GM18861 (cell line): Measurements from ENCODE around the gene FGF12.
"Not testable (repeated sequence)": the region's sequence is repeated elsewhere in the genome, so short reads cannot be mapped to it uniquely, and the experiment has no call there.

Source experiments
- ATAC-seq: cut with Tn5 transposase; IDR thresholded peaks from one replicate; pipeline ENCODE4 v1.9.1; 2021; ENCODE audit not compliant: unreplicated experiment

The FGF12 gene

DNA sequence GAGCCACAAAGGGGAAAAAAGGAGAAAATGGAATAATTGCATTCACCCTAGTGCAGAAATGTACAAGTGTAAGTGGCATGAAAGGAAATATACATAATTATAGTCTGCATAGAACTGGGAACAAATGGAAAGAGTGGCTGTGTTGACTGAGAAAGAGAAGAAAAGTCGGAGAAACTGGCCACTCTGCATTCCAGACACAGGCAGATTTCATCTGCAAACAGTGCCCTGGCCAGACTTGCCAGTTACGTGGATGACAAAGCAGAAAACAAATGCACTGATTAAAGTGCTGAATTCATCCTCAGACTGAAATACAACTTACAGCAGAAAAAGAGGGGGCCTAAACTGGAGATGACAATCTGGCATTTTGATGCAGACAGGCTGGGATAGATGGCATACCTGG is 129.8 kb downstream of the FGF12 start:
- no peak for ATAC-seq

DNA sequence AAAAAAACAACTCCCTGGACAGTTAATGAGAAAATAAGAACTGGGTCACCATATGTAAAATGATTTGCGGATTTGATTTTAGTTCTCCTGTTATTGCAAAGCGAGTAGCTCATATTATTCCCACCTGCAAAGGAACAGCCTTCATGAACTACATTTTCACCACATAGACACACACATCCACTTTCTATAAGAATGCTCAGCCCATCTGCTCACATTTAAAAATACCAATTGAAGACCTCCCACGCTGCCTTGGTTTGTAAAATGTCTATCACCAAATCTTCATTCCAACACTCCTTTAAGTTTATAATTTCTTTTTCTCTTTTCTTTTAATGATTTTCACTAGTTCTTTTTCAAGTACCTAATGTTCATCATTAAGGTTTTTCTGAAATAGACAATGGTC is 148.6 kb downstream of the FGF12 start:
- ATAC-seq, result no peak

DNA sequence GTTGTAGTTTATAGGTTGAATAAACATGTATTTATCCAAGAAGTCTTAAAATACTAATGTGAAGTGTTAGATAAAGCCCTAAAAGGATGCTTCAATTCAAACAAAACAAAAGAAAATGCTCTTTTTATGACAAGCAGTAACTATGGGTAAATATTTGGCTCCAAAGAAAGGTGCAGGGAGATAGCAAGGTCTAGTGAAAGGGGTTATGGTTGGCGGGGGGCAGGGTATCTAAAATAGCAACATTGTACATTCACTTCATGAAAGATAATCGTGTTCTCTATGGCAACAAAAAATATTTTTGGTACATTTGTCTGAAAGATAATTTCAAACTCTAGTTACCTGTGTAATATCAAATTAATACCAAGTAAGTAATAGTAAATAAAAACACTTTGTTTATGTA is 149.5 kb downstream of the FGF12 start:
- ATAC-seq, result no peak

DNA sequence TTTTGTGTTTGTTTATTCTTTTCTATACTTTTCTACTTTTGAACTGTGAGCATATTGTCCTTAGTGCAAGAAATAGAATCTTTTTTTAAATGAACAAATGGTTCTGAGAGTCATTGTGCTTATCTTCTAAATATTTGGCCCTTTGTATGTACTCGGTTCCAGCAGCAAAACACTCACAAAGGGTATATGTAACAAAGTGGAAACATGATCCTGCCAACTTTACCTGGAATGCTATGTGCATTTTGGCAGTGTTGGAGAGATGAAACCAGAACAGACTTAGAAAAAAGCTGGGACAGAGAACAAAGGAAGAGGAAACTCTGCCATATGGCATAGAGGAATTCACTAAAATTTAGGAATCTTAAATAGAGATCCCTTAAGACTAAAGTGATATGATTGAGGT is 150.1 kb downstream of the FGF12 start:
- no peak for ATAC-seq

DNA sequence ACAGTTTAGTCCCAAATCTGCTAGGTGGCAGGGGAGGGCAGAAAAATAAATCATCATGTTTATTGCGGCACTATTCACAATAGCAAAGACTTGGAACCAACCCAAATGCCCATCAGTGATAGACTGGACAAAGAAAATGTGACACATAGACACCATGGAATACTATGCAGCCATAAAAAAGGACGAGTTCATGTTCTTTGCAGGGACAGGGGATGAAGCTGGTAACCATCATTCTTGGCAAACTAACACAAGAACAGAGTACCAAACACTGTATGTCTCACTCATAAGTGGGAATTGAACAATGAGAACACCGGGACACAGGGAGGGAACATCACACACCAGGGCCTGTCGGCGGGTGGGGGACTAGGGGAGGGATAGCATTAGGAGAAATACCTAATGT is 150.6 kb downstream of the FGF12 start:
- not testable (repeated sequence) for ATAC-seq

DNA sequence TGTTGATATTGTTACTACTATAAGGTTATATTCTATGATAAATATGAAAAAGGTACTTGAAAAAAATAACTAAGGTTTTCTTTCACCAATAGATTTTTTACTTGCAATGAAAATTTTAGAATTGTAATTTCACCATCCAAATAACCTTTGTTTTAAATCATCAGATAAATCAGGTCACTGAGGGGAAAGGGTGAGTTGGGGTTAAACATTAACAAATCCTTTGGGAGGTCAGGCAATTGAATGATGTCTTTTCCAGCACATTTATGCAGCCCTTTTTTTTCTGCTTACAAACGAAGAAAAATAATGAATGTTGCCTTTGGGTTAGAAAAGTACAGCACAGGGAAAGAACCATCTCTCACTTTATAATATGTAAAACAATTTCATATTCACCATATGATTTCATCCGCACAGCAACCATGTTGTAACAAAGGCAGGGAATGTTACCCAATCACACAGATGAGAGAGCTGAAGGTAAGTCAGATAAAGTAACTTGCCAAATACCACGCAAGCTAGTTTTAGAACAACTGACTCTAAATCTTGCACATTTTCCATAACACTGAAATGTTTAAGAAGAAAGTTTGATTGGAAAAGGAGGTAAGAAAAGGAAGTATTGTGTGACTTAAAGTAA is 151.3 kb downstream of the FGF12 start:
- no peak for ATAC-seq

DNA sequence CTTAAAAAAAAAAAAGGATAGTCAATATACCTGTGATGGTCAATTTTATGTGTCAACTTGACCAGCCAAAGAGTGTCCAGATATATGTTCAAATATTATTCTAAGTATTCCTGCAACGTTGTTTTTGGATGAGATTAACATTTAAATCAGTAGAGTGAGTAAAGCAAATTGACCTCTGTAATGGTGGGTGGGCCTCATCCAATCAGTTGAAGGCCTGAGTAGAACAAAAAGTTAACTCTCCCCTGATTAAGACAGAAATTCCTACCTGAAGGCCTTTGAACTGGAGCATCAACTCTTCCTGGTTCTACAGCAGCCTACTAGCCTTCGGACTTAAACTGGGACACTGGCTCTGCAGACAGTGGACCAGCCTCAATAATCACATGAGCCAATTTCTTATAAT is 154.1 kb downstream of the FGF12 start:
- no peak for ATAC-seq

DNA sequence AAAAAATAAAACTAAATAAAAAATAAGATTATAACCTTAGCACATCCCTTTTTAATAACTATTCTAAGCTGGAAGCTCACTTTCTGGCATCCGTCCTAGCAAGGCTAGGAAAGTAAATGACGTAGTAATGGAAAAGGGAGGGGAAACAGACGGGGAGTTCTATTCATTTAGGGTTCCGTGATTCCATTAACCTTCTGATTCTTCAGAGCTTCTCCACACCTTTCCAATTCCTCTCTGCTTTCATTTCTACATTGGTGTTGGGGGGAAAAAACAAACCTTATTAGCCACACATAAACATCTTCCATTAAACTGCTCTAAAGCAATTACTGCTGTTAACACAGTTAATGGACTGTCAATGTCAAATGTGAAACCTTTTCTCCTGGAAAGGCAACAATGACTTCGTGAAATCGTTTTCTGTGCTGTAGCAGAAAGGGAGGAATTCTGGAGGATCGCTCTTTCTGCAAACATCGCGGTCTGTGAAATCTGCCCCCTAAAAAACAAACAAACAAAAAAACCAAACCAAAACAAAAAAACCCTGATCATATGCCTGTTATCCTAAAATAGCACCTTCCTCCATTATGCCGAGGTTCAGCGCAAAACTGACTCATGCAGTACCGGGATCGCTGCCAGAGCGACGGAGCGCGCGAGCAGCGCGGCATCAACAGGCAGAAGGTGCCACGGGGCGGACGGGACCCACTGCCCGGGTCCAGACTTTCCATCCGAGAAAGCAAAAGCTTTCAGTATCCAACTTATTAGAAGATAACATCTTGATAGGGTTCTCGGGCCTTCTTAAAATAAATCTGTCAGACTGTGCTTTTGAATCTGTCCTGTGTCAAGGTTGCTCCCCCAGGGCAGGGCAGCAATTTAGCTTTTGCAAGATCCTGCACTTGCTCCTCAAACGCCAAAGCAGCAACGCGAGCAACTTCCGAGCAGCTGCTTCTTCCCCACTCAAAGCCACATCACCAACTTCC is 156.2 kb downstream of the FGF12 start:
- no peak for ATAC-seq

DNA sequence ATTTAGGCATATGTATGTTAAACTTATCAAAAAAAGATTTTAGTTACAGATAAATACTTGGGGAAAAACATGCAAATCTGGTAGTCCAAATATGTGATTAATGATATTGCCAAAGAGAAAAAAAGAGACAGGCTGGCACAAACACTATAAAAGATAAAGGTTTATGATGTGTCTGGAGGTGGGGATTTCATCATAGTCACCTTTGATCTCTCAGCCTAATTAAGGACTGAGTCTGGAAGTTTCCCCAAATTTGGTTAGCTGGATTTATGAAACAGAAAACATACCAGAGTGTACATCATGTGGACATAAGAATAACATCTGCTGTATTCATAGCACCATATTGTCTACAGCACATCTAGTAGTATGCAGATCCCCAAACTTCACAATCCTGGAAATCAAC is 157.0 kb downstream of the FGF12 start:
- ATAC-seq, result no peak

DNA sequence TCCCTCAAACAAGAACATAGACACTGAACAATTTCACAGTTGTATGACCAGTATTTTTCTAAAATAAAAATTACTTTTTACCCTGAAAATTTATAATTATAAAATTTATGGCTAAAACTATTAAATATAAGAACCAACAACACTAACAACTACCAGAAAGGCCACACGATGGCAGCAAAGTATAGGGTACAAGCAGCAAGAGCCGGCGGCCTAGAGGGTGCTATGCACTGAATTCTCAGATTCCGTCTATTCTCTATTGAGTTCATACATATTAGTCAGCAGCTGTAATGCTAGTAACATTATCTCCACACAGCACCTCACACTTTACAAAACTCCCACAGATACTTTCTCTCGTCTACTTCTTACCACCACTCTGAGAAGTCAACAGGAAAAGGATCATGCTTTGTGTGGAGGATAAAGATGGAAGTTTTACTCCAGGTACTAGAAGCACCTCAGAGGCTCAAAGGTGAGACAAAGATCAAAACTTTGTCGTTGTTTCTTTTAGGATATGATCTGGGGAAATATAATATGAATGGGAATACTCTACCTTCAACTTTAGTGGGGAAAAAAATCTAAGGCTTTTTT is 160.5 kb downstream of the FGF12 start:
- peak; percentile 80 for ATAC-seq

DNA sequence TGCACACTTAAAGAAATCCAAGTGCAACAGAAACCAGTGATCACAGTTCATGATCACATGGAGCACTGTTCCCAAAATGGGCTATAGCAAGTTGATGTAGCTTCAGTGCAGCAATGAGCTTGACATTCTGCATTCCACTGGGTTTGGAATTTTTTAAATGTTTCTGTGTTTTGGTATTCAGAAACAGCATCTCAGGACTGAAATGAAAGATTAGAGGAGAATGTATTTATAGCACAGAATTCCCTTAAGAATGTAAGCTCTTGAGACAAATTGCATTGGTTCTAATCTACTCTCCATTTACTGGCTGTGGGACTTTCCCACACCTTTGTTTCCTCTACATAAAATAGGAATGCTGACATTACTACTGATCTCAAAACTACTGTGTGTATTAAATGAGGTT is 162.7 kb downstream of the FGF12 start:
- ATAC-seq, result no peak

DNA sequence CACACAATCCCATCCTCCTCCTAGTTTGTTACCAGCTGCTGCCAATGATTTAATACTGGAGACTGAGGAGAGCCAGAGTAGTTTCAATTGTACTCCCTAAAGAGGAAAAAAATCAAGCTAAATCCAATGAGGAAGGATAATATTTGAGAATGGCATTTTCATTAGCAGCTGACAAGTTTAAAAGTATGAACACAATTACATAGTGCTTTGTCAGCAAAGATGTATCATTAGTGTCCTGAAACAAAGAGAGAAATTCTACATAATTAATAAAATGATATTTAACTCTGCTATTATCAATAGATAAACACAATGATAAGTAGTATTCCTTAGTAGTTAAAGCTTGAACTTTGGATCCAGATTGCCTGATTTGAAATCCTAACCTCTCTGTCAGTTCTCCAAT is 163.9 kb downstream of the FGF12 start:
- no peak for ATAC-seq

DNA sequence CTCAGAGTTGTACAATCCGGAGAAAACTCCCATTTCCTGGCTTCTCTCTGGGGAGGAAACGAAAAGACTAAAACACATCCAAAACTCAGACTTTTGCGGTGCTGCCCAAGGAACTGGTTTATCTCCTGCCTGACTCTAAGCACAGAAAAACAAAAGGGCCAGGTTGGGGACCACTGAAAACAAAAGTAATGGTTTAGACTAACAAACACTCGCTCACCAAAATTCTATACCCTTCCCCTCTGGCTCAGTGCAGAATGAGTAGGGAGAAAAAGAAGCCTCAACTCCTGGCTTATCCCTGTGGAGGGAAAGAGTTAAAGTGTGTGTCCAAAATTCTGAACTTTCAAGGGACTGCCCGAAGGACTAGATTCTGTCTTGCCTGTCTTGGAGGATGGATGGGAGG is 173.6 kb downstream of the FGF12 start:
- no peak for ATAC-seq

DNA sequence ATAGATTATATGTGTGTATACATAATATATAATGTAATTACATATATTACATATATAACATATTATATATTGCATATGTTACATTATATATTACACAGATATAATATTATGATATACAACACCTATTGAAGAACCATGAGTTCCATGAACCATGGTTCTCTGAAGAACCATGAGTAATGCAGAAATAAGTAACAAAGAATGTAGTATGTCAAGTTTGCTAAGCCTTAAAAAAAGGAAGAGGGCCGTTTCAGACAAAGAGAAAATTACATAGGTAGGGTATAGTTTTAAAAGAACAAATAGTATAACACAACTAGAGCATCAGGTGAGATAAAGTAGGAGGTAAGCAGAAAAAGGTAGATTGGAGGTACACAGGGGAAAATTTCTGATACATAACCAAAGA is 177.0 kb downstream of the FGF12 start:
- ATAC-seq, result no peak

DNA sequence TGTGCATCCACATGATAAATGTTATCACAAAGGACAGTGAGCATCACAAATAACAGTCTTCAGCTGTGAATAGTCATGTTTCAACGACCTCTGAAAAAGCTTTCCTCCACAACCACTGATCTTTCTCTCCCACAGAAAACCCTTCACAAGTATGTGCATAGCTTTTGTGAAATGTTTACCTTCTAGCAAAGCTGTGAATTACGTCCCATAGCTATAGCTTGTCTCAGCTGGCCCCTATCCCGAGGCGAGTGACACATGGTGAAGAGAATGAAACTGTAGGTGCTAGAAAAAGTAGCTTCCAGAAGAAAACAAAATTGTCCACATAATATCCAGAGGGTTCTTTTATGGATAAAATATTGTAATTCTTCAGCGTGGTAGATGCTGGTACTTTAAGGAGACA is 182.0 kb downstream of the FGF12 start:
- ATAC-seq, result no peak

DNA sequence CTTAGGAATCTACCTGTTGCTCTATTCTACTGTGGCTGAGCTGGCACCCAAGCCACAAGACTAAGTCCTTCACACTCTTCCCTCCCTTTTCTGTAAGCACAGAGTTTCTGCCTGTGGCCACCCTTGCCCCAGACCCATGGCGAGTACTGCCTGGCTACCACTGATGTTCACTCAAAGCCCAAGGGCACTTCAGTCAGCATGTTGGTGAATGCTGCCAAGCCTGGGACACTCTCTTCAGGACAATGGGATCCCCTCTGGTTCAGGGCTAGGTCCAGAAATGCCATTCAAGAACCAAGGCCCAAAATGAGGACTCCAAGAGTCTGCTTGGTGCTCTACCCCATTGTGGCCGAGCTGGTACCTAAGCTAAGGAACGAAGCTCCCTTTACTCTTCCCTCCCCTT is 184.2 kb downstream of the FGF12 start:
- ATAC-seq, result no peak

DNA sequence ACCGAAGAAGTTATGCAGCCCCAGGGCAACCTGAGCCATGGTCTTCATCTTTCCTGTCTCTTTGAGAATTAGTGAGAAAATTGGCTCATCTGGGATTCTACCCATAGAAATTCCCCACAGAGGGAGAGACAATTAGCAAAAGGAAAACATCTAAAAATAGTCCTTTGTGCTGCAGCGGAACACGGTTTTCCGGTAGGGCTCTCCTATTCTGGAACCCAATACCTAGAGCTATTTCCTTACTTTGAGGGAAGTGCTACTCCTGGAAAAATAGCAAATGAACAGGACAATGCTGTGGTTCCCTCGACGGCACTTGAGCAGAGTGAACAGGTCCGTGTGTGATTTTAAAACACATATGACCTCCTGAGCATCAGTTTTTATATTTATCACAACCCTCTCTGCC is 210.5 kb downstream of the FGF12 start:
- no peak for ATAC-seq

DNA sequence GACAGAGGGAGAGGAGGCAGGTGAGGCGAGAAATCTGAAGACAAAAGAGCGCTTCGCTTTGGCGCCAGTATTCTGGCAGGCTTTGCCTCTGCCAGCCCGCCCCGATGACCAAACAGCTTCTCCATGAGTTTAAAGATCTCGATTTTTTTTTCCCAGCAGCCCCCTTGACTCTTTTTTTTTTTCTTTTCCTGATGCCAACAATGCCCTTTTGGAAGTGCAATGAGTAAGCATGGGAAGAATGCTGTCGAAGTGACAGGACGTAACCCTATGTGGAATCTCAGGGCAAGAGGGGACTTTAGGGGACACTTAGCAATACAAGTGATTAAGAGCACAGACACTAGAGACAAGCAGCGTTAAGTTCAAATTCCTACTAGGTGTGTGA is 211.7 kb downstream of the FGF12 start:
- no peak for ATAC-seq

DNA sequence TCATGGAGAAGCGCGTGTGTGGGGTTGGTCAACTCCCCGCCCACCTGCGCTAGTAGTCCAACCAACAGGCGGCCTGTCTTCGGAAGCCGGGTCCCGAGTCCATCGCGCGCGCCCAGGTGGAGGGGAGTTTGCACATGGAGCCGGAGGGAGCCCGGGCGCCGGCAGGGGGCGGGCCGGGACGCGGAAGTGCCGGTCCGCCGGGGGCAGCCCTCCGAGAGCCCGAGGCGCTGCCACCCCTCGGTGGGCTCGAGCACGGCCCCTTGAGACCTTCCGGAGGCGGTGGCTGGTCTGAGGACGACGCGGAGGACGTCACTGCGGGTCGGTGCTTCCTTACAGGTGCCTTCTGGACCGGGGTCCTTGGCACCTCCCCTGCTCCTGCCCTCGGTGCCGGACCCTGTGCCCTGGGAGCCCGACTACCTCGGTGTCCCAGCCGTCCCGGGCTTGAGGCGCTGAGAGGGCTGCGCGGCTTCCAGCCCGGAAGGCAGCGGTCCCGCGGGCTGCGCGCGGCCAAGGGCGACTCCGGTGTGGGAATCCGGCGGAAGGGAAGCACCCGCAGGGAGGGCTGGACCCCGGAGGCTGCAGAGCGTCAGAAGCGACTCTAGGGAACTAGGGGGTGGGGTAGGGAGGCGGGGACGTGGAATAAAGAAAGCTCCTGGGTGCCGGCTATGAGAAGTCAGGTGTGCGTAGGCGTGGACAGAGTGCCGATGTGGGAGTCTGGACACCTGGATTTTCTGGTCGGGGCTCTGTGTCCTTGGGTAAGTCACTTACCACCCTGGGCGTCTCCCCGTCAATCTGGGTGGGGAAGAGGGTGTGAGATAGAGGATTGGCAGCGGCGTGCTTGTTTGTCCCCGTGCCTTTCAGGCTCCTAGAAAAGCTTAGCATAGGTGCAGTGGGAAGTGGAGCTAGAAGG is 212.3 kb downstream of the FGF12 start:
- no peak for ATAC-seq

DNA sequence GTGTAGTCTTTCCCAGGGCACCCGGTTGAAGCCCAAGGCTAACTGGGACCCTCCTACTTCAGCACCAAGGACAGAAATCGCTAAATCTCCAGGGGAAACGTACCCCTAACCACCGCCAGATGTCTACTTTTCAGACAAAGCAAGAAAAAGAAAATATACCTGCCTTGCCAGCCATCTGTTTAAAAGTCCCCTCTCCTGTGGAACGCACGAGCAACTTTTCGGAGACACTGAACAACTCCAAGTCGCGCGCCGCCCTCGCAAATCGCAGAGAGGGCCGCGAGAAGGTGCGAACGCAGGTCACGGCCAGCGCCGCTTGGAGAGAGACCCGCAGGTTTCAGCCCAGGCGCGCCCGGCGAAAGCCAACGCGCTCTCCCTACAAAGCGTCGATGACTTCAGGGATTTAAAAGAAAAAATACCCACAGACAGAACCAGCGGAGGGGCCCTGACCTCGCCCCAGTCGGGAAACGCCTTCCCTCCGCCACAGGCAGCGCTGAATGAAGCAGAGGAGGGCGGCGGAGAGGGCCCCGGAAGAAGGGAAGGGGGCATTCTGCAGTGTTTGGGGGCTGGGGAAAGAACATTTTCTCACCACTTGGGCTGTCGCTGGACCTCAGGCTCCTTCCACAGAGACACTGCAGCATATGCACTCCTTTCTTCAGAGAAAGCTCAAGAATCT is 213.1 kb downstream of the FGF12 start:
- ATAC-seq, result no peak

DNA sequence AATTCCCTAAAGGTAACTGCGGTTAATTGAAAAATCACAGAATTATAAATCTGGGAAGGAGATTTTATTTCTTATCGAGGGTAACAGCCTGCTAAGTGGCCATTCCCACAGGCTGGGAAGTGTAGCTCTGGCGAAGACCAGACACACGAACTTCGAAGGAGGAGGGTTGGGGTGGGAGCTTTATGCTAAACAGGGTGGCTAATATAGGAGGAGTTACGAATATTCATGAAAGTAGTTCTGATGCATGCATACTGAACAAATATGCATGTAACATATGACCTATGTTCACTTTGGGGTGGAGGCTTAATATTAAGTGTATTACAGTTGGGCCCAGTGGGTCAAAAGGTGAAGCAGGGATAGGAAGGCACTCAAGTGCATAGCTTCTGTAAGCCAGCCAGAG is 221.6 kb downstream of the FGF12 start:
- no peak for ATAC-seq
